H4 (cell line): ENCODE measurements around the gene UPB1. TPM values are rescaled to one million over a fixed set of nuclear protein-coding genes. Genes with fewer than 3 reads are reported as not detected.
A peak's percentile ranks its signal among the peaks of the same experiment; 100 is the strongest.

Experiments used
- DNase-seq: peaks from one replicate; pipeline ENCODE4 v3.0.0-alpha.2; 2015; ENCODE audit warnings: low spot score
- total RNA-seq: library from RNA; depleted of rRNA; stranded (reverse); fragments of >200 nt; shearing (Covaris generic); gene quantifications from 2 replicates; pipeline ENCODE4 v1.2.3, GENCODE V29; 2014; rRNA removed

Gene UPB1
- not detected in 2 replicates for total RNA-seq

GRCh38 chr22:24494528-24495364 lies at the start of gene UPB1:
UPB1 (plus strand) TSS chr22:24495332; CDS start chr22:24495404, 72 bp downstream.
- no peak for DNase-seq

- DNase-seq: no peak
Observed at GRCh38 chr22:24445481-24446259, 49.5 kb upstream of the UPB1 start.

- DNase-seq: no peak
Observed at GRCh38 chr22:24446260-24446611, 48.9 kb upstream of the UPB1 start.

GRCh38 chr22:24450610-24451009 lies 44.5 kb upstream of the UPB1 start:
- DNase-seq: no peak

- no peak for DNase-seq
Observed at GRCh38 chr22:24451162-24451561, 44.0 kb upstream of the UPB1 start.

GRCh38 chr22:24453853-24454252 lies 41.3 kb upstream of the UPB1 start:
- no peak for DNase-seq

GRCh38 chr22:24455039-24455438 lies 40.1 kb upstream of the UPB1 start:
- DNase-seq: no peak

- DNase-seq: no peak
Observed at GRCh38 chr22:24455751-24456426, 39.2 kb upstream of the UPB1 start.

GRCh38 chr22:24457894-24458420 lies 37.2 kb upstream of the UPB1 start:
- no peak for DNase-seq

- no peak for DNase-seq
Observed at GRCh38 chr22:24459911-24460310, 35.2 kb upstream of the UPB1 start.

- no peak for DNase-seq
Observed at GRCh38 chr22:24460418-24461089, 34.6 kb upstream of the UPB1 start.

- no peak for DNase-seq
Observed at GRCh38 chr22:24463071-24463760, 31.9 kb upstream of the UPB1 start.

- DNase-seq: peak; percentile 10
Observed at GRCh38 chr22:24465566-24465965, 29.6 kb upstream of the UPB1 start.

GRCh38 chr22:24465975-24466374 lies 29.2 kb upstream of the UPB1 start:
- no peak for DNase-seq

- peak; percentile 32 for DNase-seq
Observed at GRCh38 chr22:24466716-24467328, 28.3 kb upstream of the UPB1 start.

GRCh38 chr22:24467340-24467739 lies 27.8 kb upstream of the UPB1 start:
- no peak for DNase-seq

GRCh38 chr22:24471570-24471969 lies 23.6 kb upstream of the UPB1 start:
- no peak for DNase-seq

GRCh38 chr22:24473284-24473683 lies 21.8 kb upstream of the UPB1 start:
- no peak for DNase-seq

GRCh38 chr22:24474221-24474620 lies 20.9 kb upstream of the UPB1 start:
- peak; percentile 48 for DNase-seq

GRCh38 chr22:24474649-24475255 lies 20.4 kb upstream of the UPB1 start:
- DNase-seq: no peak
